ENCODE results near the gene ZNF512B.
"Not testable (repeated sequence)": the region's sequence is repeated elsewhere in the genome, so short reads cannot be mapped to it uniquely, and the experiment has no call there.

ZNF512B gene

DNA sequence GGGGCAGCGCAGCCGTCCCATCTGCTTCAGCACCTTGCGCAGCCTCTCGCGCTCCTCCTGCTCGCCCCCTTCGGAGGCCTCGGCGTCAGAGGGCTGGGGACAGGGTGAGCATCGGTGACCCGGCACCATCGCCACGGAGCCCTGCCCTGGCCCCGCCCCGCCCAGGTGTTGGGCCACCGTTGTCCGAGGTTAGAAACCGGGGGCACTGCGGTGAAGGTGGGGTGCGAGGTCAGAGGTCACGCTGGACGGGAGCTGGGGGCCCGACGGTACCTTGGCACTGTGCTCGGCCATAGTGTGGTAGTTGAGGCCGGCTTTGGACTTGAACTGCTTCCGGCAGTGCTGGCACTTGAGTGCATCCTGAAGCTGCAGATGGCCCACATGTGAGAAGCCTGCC, 6.4 kb downstream of the ZNF512B start:
- DNase-seq = no peak

DNA sequence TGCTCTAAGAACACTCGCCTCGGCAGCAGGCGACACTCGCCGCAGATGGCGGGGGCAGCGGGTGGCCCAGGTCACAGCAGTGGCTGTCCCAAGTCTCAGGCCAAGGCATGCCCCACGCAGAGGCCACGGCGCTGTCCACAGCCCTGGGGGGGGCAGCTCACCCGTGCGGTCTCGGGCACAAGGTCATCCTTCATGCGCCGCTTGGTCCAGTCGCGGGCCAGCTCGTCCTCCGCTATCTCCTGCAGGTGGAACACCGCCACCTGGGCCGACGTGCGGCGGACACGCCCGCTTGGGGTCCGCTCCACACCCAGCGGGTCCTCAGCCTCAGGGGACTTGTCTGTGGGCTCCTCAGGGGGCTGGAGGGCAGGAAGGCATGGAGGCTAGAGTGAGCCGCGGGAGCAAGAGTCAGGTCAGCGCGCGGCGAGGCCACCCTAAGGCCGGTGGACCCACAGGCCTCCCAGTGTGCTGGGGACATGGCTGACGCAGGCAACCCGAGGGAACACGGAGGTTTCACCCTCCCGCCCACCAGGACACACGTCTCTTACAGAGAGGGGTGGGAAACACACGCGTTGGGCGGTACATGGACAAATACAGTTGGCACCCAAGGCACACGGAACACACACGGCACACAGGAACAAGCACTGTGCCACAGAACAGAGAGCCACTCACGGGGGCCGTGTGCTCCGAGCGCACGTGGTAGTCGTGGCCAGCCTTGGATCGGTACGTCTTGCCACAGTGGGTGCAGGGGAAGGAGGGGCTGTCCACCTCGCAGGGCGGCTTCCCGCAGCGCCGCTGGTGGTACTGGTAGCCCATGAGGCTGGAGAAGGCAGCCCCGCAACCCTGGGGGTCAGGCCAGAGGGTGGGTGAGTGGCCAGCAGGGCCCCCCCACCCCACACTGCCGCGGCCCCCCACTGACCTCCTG, 7.0 kb downstream of the ZNF512B start:
- no peak for DNase-seq

DNA sequence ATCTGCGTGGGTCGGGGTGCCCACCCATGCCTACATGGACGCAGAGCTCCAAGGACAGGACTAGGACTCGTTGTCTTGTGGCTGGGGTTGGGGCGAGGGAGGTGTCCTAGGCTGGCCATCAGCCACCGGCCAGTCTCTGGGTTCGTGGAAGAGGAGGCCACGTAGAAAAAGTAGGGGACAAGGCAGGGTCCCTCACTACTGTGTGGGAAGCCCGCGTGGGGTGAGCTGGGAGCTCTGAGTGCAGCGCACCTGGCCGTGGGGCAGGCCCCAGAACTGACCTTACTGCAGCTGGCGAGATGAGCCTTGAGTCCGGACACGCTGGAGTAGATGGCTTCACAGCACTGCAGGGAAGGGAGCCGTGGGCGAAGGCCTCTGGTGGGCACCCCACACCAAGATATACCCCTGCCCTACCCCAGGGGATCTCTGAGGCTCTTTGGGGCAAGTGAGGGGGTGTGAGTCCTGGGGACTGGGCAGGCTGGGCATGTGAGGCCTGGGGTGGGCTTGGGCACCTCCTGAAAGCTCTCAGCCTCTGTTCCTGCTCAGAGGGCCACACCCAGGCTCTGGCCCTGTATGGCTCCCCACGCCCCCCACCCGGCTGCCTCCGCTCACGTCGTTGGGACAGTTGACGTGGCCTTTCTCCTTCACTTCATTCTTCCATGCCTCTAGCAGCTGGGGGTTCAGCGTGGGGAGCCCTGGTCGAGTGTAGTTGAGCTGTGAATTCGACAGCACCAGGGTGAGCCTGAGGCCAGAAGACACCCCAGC, 7.9 kb downstream of the ZNF512B start:
- DNase-seq = no peak

DNA sequence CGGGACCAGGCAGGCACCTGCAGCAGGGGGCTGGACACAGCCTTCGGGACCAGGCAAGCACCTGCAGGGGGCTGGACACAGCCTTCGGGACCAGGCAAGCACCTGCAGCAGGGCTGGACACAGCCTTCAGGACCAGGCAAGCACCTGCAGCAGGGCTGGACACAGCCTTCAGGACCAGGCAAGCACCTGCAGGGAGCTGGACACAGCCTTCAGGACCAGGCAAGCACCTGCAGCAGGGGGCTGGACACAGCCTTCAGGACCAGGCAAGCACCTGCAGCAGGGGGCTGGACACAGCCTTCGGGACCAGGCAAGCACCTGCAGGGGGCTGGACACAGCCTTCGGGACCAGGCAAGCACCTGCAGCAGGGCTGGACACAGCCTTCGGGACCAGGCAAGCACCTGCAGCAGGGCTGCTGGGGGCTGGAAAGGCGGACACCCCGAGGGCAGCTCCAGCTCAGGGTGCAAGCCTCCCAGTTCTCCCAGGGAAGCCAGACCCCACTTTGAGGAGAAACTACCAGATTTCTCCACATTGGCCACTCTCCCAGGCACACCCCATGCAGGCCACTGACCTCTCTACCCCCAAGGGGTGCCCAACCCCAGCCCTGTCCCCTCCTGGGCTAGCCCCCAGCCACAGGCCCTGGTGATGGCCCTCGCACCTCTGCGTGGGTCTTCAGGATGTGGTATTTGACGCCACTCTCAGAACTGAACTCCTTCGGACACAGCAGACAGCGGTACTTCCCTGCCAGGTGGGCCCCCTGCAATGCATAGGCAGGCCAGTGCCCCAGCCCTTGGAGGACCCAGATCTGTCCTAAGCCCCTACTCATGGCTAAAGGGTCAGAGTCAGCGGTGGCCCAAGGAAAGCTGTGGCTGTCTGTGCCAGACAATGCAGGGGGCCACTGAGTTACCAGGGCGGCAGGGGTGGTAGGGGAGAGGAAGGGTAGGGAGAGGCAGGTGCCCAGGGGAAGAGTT, 8.8 kb downstream of the ZNF512B start:
- DNase-seq = not testable (repeated sequence)

DNA sequence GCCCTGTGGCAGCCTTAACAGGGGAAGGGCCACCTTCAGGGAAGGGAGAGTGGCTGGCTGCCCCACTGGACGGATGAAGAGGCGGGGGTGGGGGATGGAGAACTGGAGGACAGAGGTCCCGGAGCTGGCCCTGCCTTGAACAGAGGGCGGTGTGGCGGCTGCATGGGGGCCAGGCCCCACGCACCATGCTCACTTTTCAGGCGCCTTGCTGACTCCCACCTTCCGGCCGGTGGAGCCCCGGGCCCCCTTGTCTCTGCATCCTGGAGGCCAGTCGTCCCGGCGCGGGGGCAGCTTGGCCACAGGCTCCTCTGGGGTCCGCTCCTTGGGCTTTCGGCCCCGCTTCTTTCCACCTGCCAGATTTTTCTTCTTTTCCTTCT, 10.0 kb downstream of the ZNF512B start:
- no peak for DNase-seq

DNA sequence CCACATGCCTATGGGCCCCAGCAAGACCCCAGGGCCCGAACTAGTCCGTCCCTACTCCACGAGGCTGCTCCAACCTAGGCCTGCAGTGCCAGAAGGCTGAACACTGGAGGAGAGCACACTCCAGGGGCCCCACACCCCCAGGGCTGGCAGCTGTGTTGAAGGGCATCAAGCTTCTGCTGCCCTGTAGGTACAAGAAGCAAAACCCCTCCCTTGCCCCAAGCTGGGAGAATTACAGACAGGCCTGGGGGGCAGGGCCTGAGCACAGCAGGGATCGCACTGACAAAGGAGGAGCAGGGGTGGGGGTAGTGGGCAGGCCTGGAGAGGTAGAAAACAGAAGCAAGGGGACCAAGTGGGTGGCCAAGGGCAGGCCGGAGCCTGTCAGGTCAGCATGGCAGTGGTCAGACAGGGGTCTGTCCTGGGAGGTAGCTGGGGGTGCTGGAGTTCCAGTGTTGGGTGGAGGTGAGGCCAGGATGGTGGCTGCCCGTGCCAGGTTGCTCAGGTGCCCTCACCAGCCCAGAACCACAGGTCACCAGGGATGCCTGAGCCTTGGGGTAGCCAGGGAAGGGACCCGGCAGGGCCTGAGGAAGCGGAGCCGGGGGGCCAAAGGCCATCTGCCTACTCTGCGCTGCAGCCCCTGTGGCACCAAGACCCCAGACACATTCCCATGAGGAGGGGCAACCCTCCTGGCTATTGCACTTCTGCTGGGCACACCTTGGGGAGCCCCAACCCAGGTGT, 10.6 kb downstream of the ZNF512B start:
- no peak for DNase-seq

DNA sequence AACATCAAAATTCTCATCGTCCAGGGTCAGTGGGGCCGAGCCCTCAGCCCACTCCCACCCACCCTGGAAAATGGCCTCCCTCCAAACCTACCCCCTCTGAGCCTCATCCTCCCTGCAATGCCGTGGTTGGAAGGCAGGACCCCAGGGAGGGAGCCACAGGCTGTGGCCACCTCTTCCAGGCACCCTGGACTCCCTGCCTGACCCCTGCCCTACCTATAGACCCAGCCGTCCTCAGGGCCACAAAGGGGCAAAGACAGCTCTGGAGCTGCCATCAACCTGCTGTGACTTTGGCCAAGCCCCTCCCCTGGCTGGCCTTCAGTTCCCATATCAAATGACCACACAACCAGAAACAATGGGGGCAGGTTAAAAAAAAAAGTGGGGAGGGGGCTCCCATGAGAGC, 11.3 kb downstream of the ZNF512B start:
- DNase-seq = no peak

DNA sequence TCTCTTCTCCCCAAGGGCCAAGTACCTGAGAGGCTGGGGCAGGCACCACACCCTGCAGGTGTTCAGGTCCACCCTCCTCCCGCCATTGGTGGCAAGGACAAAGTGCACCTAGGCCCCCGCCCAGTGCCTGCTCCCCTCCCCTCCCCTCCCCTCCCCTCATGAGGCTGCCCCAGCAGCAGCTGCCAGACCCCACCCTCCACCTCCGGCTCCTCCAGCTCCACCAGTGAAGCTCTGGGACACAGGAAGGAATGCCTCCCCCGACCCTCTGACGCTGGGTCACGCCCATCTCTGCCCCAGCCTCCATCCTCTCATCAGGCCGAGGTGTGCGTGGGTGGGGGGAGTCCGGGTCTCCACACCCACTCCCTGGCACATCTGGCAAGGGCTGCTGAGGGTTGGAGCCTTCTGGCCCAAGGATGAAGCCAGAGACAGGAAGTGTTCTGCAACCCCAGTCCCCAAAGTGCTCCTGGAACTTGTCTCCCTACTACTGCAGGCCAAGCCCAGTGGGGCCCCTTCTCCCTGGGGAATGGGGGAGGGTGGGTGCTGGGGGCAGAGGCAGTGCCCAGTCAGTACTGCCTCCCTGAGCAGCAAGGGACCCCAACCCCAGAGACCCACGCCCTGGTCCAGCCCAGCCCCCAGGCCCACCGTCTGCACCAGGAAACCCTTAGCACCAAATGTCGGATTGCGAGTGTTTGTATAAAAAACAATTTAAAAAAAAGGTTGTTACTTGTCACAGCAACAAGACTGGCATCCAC, 11.9 kb downstream of the ZNF512B start:
- DNase-seq = peak; percentile 54

DNA sequence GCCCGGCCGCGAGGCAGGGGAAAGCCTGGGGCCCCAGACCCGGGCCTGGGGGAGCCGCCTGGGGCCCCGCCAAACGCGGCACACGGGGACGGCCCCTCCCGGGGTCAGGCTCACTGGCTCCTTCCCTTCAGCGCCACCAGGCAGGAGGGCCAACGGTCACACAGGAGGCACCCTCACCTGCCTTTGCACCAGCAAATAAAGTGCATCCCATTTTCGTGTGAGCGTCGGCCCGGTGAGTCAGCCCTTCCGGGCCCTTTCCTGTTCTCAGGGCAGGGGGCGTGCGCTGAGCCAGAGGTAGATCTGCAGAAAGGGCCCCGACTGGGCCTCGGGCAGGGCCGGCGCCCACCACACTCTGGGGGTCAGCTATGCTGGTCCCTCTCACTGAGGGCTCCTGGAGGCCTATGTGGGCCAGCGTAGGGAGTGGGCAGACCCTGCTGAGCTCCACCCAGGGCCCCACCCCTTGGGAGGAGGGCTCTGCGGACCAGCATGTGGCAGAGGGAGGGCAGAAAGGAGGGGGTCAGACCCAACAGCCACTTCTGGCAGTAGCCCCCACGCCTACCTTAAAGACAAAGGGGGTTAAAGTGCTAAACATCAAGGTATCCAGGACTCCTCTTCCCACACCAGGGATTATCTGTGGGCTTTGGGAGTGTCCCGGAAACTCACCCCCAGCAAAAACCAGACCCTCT, 12.6 kb downstream of the ZNF512B start:
- DNase-seq = no peak

DNA sequence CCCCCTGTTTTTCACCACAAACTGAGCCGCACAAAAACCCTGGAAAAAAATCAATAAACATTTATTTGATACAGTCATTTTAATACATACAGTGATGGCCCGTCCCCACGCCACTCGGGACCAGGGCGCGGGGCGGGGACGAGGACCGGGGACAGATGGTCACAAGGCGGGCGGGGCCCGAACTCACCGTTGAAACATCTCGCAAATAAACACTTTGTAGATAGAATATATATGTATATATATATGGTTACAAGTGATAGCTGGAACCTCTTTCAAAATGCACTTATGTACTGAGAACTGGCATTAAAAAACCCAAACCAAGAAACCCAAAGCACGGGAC, 13.1 kb downstream of the ZNF512B start:
- no peak for DNase-seq

DNA sequence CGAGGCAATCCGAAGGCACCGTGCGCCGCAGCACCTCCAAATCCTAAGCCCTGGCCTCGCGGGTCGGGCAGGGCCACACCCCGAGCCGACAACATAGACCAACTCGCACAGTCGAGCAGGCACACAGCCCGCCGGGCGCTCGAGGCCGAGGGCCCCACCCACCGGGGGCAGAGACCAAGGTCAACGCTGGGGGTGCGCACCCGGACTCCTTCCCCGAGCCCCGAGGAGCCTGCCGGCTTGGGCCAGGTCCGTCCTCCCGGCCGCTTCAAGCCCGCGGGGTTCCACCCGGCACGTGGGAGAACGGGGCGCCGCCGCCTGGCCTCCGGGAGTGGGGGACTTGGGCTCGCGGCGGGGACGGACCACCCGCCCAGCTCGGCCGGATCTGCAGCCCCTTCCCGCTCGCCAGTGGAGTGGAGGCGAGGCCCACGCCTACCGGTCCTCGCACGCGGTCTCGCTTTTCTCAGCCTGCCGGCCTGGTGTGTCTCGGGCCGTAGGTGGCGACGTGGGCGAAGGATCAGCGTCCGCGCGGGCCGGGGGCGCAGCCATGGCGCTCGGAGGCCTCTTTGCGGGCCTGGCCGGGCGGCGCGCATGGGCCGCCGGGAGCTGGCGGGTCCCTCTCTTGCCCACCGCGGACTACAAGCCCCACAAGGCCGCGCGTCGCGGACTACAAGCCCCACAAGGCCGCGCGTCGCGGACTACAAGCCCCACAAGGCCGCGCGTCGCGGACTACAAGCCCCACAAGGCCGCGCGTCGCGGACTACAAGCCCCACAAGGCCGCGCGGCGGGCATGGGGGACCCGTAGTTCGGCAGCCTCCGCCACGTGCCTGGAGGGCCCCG, 13.7 kb downstream of the ZNF512B start, which contains the start of gene UCKL1:
UCKL1 (minus strand) TSS at position 590 of the 837 bp plus-strand sequence; CDS start at position 546, 44 bp downstream.
- DNase-seq = peak; percentile 90

DNA sequence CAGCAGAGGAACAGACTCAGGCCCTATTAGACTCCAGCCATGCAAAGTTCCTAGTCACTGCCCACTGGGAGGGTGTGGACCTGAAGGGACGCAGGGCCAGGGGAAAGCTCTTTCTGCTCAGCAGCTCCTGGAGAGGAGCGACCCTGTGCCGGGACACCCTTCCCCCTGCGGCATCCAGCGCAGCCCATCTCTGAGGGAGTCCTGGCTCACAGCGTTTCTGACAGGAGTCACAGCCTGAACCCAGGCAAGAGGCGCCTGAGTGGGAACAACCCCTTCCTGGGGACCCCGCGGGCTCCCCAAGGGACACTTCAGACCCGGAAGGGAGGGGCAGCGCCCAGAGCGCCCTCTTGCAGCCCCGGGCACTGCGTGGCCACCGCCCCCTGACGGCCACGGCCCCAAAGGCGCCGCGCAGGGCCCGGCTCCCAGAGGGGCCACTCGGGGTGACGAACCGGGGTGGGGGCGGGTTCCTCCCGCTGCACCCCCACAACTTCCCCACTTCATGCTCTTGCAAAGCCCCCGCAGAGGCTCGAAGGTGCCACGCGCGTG, 14.4 kb downstream of the ZNF512B start:
- no peak for DNase-seq

DNA sequence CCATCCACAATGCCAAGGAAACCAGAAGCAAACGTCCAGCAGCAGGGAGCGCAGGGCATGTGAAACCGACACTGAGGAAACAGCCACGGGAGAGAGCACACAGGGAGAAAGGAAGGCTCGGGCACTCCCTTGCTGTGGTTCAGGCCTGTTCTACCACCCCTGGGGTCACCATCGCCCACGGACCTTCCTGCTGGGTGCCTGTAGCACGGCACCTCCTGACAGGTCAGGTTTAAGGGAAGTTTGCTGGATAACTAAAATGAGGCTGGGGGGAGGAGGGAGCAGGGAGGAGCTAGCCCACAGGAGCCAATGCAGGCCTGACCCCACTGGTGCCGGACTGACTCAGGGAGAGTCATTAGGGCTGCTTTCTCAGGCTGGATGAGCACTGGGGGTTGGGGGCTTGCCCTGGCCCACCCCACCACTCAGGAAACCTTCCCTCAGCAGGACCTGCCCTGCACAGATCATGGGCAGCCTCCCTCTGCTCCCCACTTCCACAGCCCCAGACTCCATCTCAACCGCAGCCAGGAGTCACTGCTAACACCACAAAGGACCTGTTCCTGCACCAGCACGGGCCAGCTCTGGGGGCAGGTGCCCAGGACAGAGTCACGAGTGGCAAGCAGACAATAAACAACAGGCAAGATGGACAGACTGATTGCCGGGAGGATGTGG, 15.8 kb downstream of the ZNF512B start:
- no peak for DNase-seq

DNA sequence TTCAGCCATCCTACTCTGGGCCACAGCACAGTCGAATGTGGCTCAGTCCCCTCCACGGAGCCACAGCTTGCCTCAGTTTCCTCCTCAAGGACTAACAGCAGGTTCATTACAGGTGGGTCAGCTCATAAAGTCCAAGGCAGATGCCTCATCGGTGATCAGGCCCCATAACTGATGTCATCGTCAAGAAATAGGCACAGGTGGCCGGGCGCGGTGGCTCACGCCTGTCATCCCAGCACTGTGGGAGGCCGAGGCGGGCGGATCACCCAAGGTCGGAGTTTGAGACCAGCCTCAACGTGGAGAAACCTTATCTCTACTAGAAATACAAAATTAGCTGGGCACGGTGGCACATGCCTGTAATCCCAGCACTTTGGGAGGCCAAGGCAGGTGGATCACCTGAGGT, 17.0 kb downstream of the ZNF512B start:
- no peak for DNase-seq

DNA sequence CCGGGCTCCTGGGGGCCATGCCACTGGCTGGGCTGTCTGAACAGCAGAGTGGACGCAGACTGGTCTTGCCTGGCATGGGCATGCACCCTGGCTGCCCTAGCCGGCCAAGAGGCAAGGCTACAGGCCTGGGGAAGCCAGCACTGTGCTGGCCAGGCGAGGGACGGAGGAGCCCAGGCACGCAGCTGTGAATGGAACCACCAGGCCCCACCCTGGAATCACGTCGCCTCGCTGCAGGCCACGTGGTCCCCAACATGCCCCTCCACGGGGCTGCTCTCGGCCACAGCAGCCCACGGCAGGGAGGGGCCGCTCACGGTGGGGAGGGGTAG, 17.6 kb downstream of the ZNF512B start:
- no peak for DNase-seq

DNA sequence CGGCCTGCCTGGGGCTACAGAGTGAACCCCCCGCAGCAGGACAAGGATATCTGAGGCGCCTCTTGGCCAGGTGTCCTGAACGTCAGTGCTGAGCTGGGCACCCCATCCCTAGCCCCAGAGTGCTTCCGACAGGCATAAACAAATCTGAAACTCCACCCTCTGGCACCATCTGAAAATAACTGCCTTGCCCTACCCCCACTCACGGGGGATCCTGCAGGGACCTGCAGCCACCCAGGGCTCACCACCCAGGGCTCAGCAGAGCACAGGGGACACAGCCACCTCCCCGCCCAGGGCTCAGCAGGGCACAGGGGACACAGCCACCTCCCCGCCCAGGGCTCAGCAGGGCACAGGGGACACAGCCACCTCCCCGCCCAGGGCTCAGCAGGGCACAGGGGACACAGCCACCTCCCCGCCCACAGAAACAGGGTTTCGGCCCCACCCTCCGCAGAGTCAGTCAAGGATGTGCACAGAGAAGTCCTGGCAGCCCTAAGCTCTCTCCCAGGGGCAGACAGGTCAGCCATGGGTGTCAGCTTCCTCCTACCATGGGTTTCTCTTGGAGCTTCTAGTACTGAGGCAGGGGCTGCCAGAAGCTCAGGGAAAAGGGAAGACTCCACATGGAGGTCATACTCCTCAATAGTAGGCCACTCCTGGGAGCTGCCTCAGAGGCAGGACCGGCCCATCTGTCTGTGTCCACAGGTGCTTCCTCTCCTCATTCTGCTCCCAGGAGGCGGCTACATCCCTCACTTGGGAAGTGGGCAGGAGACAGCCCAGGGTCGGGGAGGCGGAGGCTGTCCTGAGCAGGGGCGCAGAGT, 18.1 kb downstream of the ZNF512B start:
- DNase-seq = no peak

DNA sequence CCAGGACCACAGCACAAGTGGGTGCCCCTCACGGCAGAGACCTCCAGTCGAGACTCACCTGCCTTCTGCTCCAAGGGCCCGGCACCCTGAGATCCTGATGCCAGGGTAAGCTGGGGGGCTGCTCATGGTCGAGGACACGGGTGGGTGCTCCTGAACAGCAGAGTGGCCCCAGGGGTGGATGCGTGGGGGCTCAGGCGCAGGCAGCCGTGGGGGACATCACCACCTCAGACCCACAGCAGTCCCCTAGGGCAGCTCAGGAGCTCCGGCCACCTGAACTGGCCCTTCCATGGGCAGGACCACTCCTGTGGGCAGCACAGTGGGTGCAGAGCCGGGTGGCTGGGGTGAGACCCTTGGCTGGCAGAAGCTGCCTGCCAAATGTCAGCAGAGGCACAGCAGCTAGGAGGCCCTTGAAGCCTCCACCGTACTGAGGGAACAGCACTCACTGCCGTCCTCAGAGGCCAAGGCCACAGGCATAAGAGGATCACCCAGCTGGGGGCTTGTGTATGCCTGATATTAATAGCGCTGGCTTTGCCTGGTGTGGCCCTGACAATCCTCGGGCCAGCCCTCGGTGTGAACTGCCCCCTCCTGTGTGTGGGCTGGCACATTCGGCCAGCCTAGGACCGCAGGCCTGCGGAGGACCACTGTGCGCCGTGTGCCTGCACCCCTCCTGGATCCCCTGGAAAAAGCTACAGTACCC, 18.9 kb downstream of the ZNF512B start:
- DNase-seq = no peak

Measured in inflammatory macrophage treated with lipopolysaccharide for 4 hours (primary cell).